OCI-LY7 (cell line): Measurements from ENCODE around the gene TBC1D8. TPM values are rescaled to one million over a fixed set of nuclear protein-coding genes. Genes with fewer than 3 reads are reported as not detected.

Experiments used
- BruUV-seq: library from RNA; stranded (reverse); fragments of 400-500 nt; replicated peaks from 2 replicates; lab custom pipeline; 2021; lab: Mats Ljungman, UMichigan
- CTCF ChIA-PET: fragments of 300-600 bp; sonication (Branson Sonifier 250); formaldehyde crosslinking; loops from one replicate; lab custom pipeline; 2022; ENCODE audit warnings: antibody characterized with exemption; ENCODE audit not compliant: unreplicated experiment; lab: Charles Lee
- POLR2A ChIA-PET: fragments of 300-600 bp; sonication (Branson Sonifier 250); formaldehyde crosslinking; loops from one replicate; lab custom pipeline; 2022; ENCODE audit warnings: antibody characterized with exemption; lab: Charles Lee
- DNase-seq: peaks from one replicate; pipeline ENCODE4 v3.0.0-alpha.2; 2015; ENCODE audit warnings: low spot score
- H2AFZ ChIP-seq: fragments of 200-600 bp; sonication (generic), shearing (Covaris generic); 2 replicates; pipeline ENCODE4 v1.6.1; 2014; ENCODE audit warnings: mild to moderate bottlenecking, antibody characterized with exemption, low read length, moderate library complexity
- H3K27ac ChIP-seq: fragments of 200-600 bp; sonication (generic); 2 replicates; pipeline ENCODE4 v1.5.1; 2014; ENCODE audit warnings: mixed run types, low read depth, mild to moderate bottlenecking, moderate library complexity, low read length, inconsistent platforms; ENCODE audit not compliant: poor library complexity, severe bottlenecking
- H3K36me3 ChIP-seq: fragments of 200-600 bp; sonication (generic); 2 replicates; pipeline ENCODE4 v1.6.1; 2014; ENCODE audit warnings: mild to moderate bottlenecking, antibody characterized with exemption, low read length, moderate library complexity, mixed read lengths; ENCODE audit not compliant: insufficient read depth
- H3K4me1 ChIP-seq: fragments of 200-600 bp; sonication (generic); 2 replicates; pipeline ENCODE4 v1.5.1; 2014; ENCODE audit warnings: mild to moderate bottlenecking, low read length; ENCODE audit not compliant: insufficient read depth, poor library complexity, severe bottlenecking
- H3K4me2 ChIP-seq: fragments of 200-600 bp; sonication (generic); 2 replicates; pipeline ENCODE4 v1.6.1; 2014; ENCODE audit warnings: mild to moderate bottlenecking, low read length
- H3K4me3 ChIP-seq: fragments of 200-600 bp; sonication (generic); 2 replicates; pipeline ENCODE4 v1.5.1; 2014; ENCODE audit warnings: mild to moderate bottlenecking, low read depth, low read length; ENCODE audit not compliant: poor library complexity, severe bottlenecking
- H3K79me2 ChIP-seq: fragments of 200-600 bp; sonication (generic); 2 replicates; pipeline ENCODE4 v1.6.1; 2016; ENCODE audit warnings: low read depth, mild to moderate bottlenecking, low read length, moderate library complexity, mixed read lengths; ENCODE audit not compliant: insufficient read depth
- H3K9me2 ChIP-seq: fragments of 200-600 bp; sonication (generic); 2 replicates; pipeline ENCODE4 v1.6.1; 2016; ENCODE audit warnings: mild to moderate bottlenecking, low read length, mixed read lengths; ENCODE audit not compliant: insufficient read depth
- H3K9me3 ChIP-seq: fragments of 200-600 bp; sonication (generic); 2 replicates; pipeline ENCODE4 v1.6.1; 2014; ENCODE audit warnings: mild to moderate bottlenecking, mixed run types, low read length, mixed read lengths
- H4K20me1 ChIP-seq: fragments of 200-600 bp; sonication (generic); 2 replicates; pipeline ENCODE4 v1.6.1; 2014; ENCODE audit warnings: mild to moderate bottlenecking, antibody characterized with exemption, low read length, moderate library complexity, mixed read lengths; ENCODE audit not compliant: insufficient read depth
- CTCF ChIP-seq: fragments of 200-600 bp; sonication (generic); conservative IDR thresholded peaks from 2 replicates; pipeline ENCODE4 v1.5.1; 2014; ENCODE audit warnings: mild to moderate bottlenecking, antibody characterized with exemption, low read length, moderate library complexity, mixed read lengths
- EZH2phosphoT487 ChIP-seq: fragments of 200-600 bp; sonication (generic); IDR thresholded peaks from 2 replicates; pipeline ENCODE4 v1.6.1; 2018; ENCODE audit warnings: low read depth, borderline replicate concordance, mild to moderate bottlenecking, mixed run types, antibody characterized with exemption, low read length, moderate library complexity, mixed read lengths
- intact Hi-C: fragments of 100-400 bp; cut with micrococcal nuclease; formaldehyde crosslinking; loops from one replicate; pipeline ENCODE4 v1.10.0; 2022; ENCODE audit not compliant: unreplicated experiment
- total RNA-seq, 2 experiments: library from RNA; depleted of rRNA in 1 of 2; stranded (reverse); fragments of >200 nt in 1 of 2; shearing (Covaris generic) in 1 of 2; gene quantifications; 2 replicates each; pipeline ENCODE4 v1.2.3, GENCODE V29; 2014 to 2022

The TBC1D8 gene
- total RNA-seq, 2 experiments from 2014 or later = 0.22 to 0.49 TPM

GRCh38 chr2:101012054-101012705, 139.0 kb downstream of the TBC1D8 start:
- Histone ChIP-seq H3K79me2 (peaks cover 4% of the 10 kb centered on the region; the same call in 1 of the 2 replicates), H3K4me1 (no peaks in the 10 kb centered on the region), H2AFZ (no peak overlapping the region), H4K20me1 (peaks cover 7% of the 10 kb centered on the region), H3K36me3 (peaks cover 79% of the 10 kb centered on the region), H3K27ac (no peak overlapping the region), H3K4me3 (no peak overlapping the region), H3K4me2 (no peak overlapping the region), H3K9me3 (no peaks in the 10 kb centered on the region), H3K9me2 (no peaks in the 10 kb centered on the region)
- no TSS peak for BruUV-seq
- intact Hi-C loops = loop anchor here (1.0 kb wide), 1 partner anchor 140 kb away; no protein-coding TSS in a partner anchor
- TF ChIP-seq CTCF = no peak
- no peak for TF ChIP-seq EZH2phosphoT487
- no peak for DNase-seq
- ChIA-PET CTCF (interaction anchor here (0.9 kb wide), 1 partner anchor 9 kb away, joined by 3 read pairs; no protein-coding TSS in a partner anchor), POLR2A (interaction anchor here (1.4 kb wide), 1 partner anchor 10 kb away, joined by 5 read pairs; the partner anchor contains the start of gene RPL31)

DNA sequence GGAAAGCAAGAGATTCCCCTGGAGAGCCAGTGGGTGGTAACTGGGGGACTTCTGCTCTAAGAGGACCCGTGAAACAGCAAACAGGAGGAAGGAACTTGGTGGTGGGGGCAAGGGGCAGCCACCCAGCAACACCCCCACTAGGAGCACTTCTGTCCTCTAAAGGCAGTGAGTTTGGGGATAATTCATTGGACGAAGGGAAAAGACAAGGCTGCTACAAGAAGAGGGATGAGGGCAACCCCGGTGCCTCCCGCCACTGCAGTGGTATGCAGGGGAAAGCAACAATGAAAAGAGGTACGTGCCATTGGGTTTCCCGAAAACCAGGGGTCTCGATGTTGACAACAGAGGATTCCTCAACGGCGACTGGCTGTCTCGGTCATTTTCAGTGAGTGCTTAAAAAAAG, 140.0 kb downstream of the TBC1D8 start:
- H3K36me3 ChIP-seq = peaks cover 89% of the 10 kb centered on the region
- TF ChIP-seq CTCF (no peak), EZH2phosphoT487 (no peak)
- CTCF ChIA-PET = no interaction called here
- intact Hi-C loops = no loop called here
- DNase-seq = no peak
- H3K79me2 ChIP-seq = peaks cover 15% of the 10 kb centered on the region; the same call in 1 of the 2 replicates
- no peaks in the 10 kb centered on the region for H3K4me1 ChIP-seq
- no peak overlapping the region for H3K4me2 ChIP-seq
- H3K9me3 ChIP-seq = no peaks in the 10 kb centered on the region
- POLR2A ChIA-PET = no interaction called here
- no peak overlapping the region for H3K4me3 ChIP-seq
- no TSS peak for BruUV-seq
- H3K27ac ChIP-seq = no peak overlapping the region
- H2AFZ ChIP-seq = no peak overlapping the region
- no peaks in the 10 kb centered on the region for H3K9me2 ChIP-seq
- H4K20me1 ChIP-seq = peaks cover 12% of the 10 kb centered on the region
